PC-3 (cell line): Measurements from ENCODE around the gene TREX2. TPM values are rescaled to one million over a fixed set of nuclear protein-coding genes. Genes with fewer than 3 reads are reported as not detected.

Source experiments
- ATAC-seq: fragments of 200-7000 bp; cut with Tn5 transposase; 2 replicates; pipeline ENCODE4 v1.9.1; 2020; ENCODE audit warnings: mild to moderate bottlenecking, moderate library complexity
- BruUV-seq: library from RNA; stranded (reverse); fragments of 400-500 nt; replicated peaks from 2 replicates; lab custom pipeline; 2021; lab: Mats Ljungman, UMichigan
- CTCF ChIA-PET: fragments of 300-600 bp; sonication (Branson Sonifier 250); formaldehyde crosslinking; loops from one replicate; lab custom pipeline; 2022; ENCODE audit warnings: antibody characterized with exemption; lab: Charles Lee
- POLR2A ChIA-PET: fragments of 300-600 bp; sonication (Branson Sonifier 250); formaldehyde crosslinking; loops from one replicate; lab custom pipeline; 2022; ENCODE audit warnings: antibody characterized with exemption; ENCODE audit not compliant: unreplicated experiment; lab: Charles Lee
- DNase-seq: peaks from one replicate; pipeline ENCODE4 v3.0.0-alpha.2; 2015
- H2AFZ ChIP-seq: fragments of 300-600 bp; sonication (generic); 2 replicates; pipeline ENCODE4 v1.6.0; 2016; ENCODE audit warnings: antibody characterized with exemption, low read length
- H3F3A ChIP-seq: fragments of 300-600 bp; sonication (generic); one replicate; pipeline ENCODE4 v1.6.0; 2017; ENCODE audit warnings: antibody characterized with exemption, low read length, control low read depth, mild to moderate bottlenecking; ENCODE audit not compliant: unreplicated experiment
- H3K27ac ChIP-seq: fragments of 300-600 bp; sonication (generic); 2 replicates; pipeline ENCODE4 v1.5.1; 2016; ENCODE audit warnings: mild to moderate bottlenecking, low read length
- H3K27me3 ChIP-seq: fragments of 300-600 bp; sonication (generic); 2 replicates; pipeline ENCODE4 v1.6.1; 2016; ENCODE audit warnings: low read length, mixed read lengths
- H3K36me3 ChIP-seq: fragments of 300-600 bp; sonication (generic); 2 replicates; pipeline ENCODE4 v1.6.1; 2016; ENCODE audit warnings: low read depth, mixed run types, low read length, mixed read lengths
- H3K4me1 ChIP-seq: fragments of 300-600 bp; sonication (generic); 2 replicates; pipeline ENCODE4 v1.5.1; 2016; ENCODE audit warnings: low read length; ENCODE audit not compliant: insufficient read depth
- H3K4me2 ChIP-seq: fragments of 300-600 bp; sonication (generic); 2 replicates; pipeline ENCODE4 v1.6.0; 2016; ENCODE audit warnings: low read length
- H3K4me3 ChIP-seq: fragments of 300-600 bp; sonication (generic); 2 replicates; pipeline ENCODE4 v1.5.1; 2016; ENCODE audit warnings: mild to moderate bottlenecking, low read length, mixed read lengths
- H3K79me2 ChIP-seq: fragments of 300-600 bp; sonication (generic); 2 replicates; pipeline ENCODE4 v1.6.1; 2017; ENCODE audit warnings: low read length, mixed read lengths
- H3K9ac ChIP-seq: fragments of 300-600 bp; sonication (generic); 2 replicates; pipeline ENCODE4 v1.6.0; 2016; ENCODE audit warnings: mild to moderate bottlenecking, low read length
- H3K9me2 ChIP-seq: fragments of 300-600 bp; sonication (generic); replicated peaks from 2 replicates; pipeline ENCODE4 v1.6.1; 2016; ENCODE audit warnings: mixed run types, low read length, mixed read lengths
- H3K9me3 ChIP-seq: fragments of 300-600 bp; sonication (generic); 2 replicates; pipeline ENCODE4 v1.6.1; 2016; ENCODE audit warnings: low read length, mixed read lengths
- H4K20me1 ChIP-seq: fragments of 300-600 bp; sonication (generic); 2 replicates; pipeline ENCODE4 v1.6.1; 2016; ENCODE audit warnings: low read length, mixed read lengths
- CTCF ChIP-seq: fragments of 300-600 bp; sonication (generic); conservative IDR thresholded peaks from 2 replicates; pipeline ENCODE4 v1.5.1; 2017; ENCODE audit warnings: antibody characterized with exemption, low read depth, mild to moderate bottlenecking, low read length
- EZH2 ChIP-seq: fragments of 300-600 bp; sonication (generic); IDR thresholded peaks from one replicate; pipeline ENCODE4 v1.6.1; 2017; ENCODE audit warnings: antibody characterized with exemption, mild to moderate bottlenecking, low read length; ENCODE audit not compliant: unreplicated experiment
- EZH2phosphoT487 ChIP-seq: fragments of 300-600 bp; sonication (generic); IDR thresholded peaks from 2 replicates; pipeline ENCODE4 v1.6.1; 2018; ENCODE audit warnings: mild to moderate bottlenecking, antibody characterized with exemption, low read length, borderline replicate concordance
- intact Hi-C: fragments of 100-400 bp; cut with micrococcal nuclease; formaldehyde crosslinking; loops from 2 replicates; pipeline ENCODE4 v1.9.0; 2023
- total RNA-seq: library from RNA; depleted of rRNA; stranded (reverse); fragments of >200 nt; gene quantifications from 2 replicates; pipeline ENCODE4 v1.2.3, GENCODE V29; 2014

TREX2 gene
- total RNA-seq, 1 experiment from 2014 or later = 1.4 TPM

GRCh38 chrX:153400146-153401132 lies 45.4 kb downstream of the TREX2 start:
- Histone ChIP-seq H4K20me1 (no peaks in the 10 kb centered on the region), H3K27me3 (peaks cover 21% of the 10 kb centered on the region), H3K9me2 (no peaks in the 10 kb centered on the region), H2AFZ (no peak overlapping the region), H3F3A (no peaks in the 10 kb centered on the region), H3K9ac (no peak overlapping the region), H3K79me2 (no peaks in the 10 kb centered on the region), H3K9me3 (no peaks in the 10 kb centered on the region), H3K4me1 (no peaks in the 10 kb centered on the region), H3K36me3 (no peaks in the 10 kb centered on the region), H3K27ac (no peak overlapping the region), H3K4me3 (no peak overlapping the region), H3K4me2 (no peak overlapping the region)
- intact Hi-C loops = no loop called here
- ATAC-seq (peak; percentile 50), DNase-seq (peak; percentile 49)
- POLR2A ChIA-PET = no interaction called here
- CTCF ChIA-PET = no interaction called here
- BruUV-seq = no TSS peak
- TF ChIP-seq CTCF (peak; percentile 95), EZH2phosphoT487 (no peak), EZH2 (no peak)

GRCh38 chrX:153398275-153398960 lies 47.4 kb downstream of the TREX2 start:
- Histone ChIP-seq H3K79me2 (no peaks in the 10 kb centered on the region), H3K9me2 (no peaks in the 10 kb centered on the region), H3K4me2 (no peak overlapping the region), H3K9me3 (no peaks in the 10 kb centered on the region), H4K20me1 (no peaks in the 10 kb centered on the region), H3K27me3 (peaks cover 15% of the 10 kb centered on the region), H2AFZ (no peak overlapping the region), H3K36me3 (no peaks in the 10 kb centered on the region), H3K9ac (no peak overlapping the region), H3K27ac (no peak overlapping the region), H3F3A (no peaks in the 10 kb centered on the region), H3K4me1 (no peaks in the 10 kb centered on the region), H3K4me3 (no peak overlapping the region)
- intact Hi-C loops = no loop called here
- ChIA-PET POLR2A (no interaction called here), CTCF (no interaction called here)
- no TSS peak for BruUV-seq
- no peak for DNase-seq
- TF ChIP-seq CTCF (no peak), EZH2phosphoT487 (no peak), EZH2 (no peak)
- ATAC-seq = no peak
